HepG2 (cell line): Measurements from ENCODE around the gene PYGB. TPM values are rescaled to one million over a fixed set of nuclear protein-coding genes. Genes with fewer than 3 reads are reported as not detected.
A peak's percentile ranks its signal among the peaks of the same experiment; 100 is the strongest.

ENCODE experiments used
- ARNT2 ChIP-seq: sonication (generic); formaldehyde crosslinking; IDR thresholded peaks from 2 replicates; pipeline ENCODE4 v1.8.0; 2022; ENCODE audit warnings: mild to moderate bottlenecking, low read depth, missing genetic modification reagents, moderate library complexity
- GATAD2A ChIP-seq: IDR thresholded peaks from 2 replicates; pipeline ENCODE4 v1.6.1; 2016
- MTF1 ChIP-seq: sonication (generic); formaldehyde crosslinking; IDR thresholded peaks from 2 replicates; pipeline ENCODE4 v1.5.0; 2020; ENCODE audit warnings: missing genetic modification reagents
- NR2F6 ChIP-seq, 2 experiments: IDR thresholded peaks; 2 replicates each; pipeline ENCODE4 v1.6.1; 2016; ENCODE audit warnings: antibody characterized with exemption in 1 of 2, mild to moderate bottlenecking in 1 of 2
- PHF21A ChIP-seq: sonication (generic); formaldehyde crosslinking; IDR thresholded peaks from 2 replicates; pipeline ENCODE4 v1.5.0; 2020; ENCODE audit warnings: mild to moderate bottlenecking, missing genetic modification reagents
- PITX1 ChIP-seq: sonication (generic); formaldehyde crosslinking; IDR thresholded peaks from 2 replicates; pipeline ENCODE4 v1.5.1; 2020; ENCODE audit warnings: mild to moderate bottlenecking, missing genetic modification reagents
- PRMT3 ChIP-seq: sonication (generic); formaldehyde crosslinking; IDR thresholded peaks from 2 replicates; pipeline ENCODE4 v1.8.1; 2022; ENCODE audit warnings: low read depth, mild to moderate bottlenecking, moderate library complexity, missing genetic modification reagents, borderline replicate concordance
- TBX2 ChIP-seq: sonication (generic); formaldehyde crosslinking; IDR thresholded peaks from 2 replicates; pipeline ENCODE4 v1.5.0; 2020; ENCODE audit warnings: missing genetic modification reagents, mild to moderate bottlenecking, borderline replicate concordance
- ZNF160 ChIP-seq: sonication (generic); formaldehyde crosslinking; IDR thresholded peaks from 2 replicates; pipeline ENCODE4 v1.8.0; 2022; ENCODE audit warnings: mild to moderate bottlenecking, inconsistent platforms, missing genetic modification reagents
- ZNF44 ChIP-seq: sonication (generic); formaldehyde crosslinking; IDR thresholded peaks from 2 replicates; pipeline ENCODE4 v1.5.1; 2020; ENCODE audit warnings: mild to moderate bottlenecking, missing genetic modification reagents
- ZNF577 ChIP-seq: sonication (generic); formaldehyde crosslinking; IDR thresholded peaks from 2 replicates; pipeline ENCODE4 v1.4.0; 2020; ENCODE audit warnings: mild to moderate bottlenecking, low read depth, missing genetic modification reagents, borderline replicate concordance
- ZNF598 ChIP-seq: sonication (generic); formaldehyde crosslinking; IDR thresholded peaks from 2 replicates; pipeline ENCODE4 v1.5.1; 2020; ENCODE audit warnings: mild to moderate bottlenecking, missing genetic modification reagents, borderline replicate concordance
- ZNF780A ChIP-seq: sonication (generic); formaldehyde crosslinking; IDR thresholded peaks from 2 replicates; pipeline ENCODE4 v1.8.0; 2022; ENCODE audit warnings: mild to moderate bottlenecking, missing genetic modification reagents, moderate library complexity
- ZNF891 ChIP-seq: sonication (generic); formaldehyde crosslinking; IDR thresholded peaks from 2 replicates; pipeline ENCODE4 v1.5.0; 2020; ENCODE audit warnings: mild to moderate bottlenecking, missing genetic modification reagents
- polyA plus RNA-seq, 8 experiments: library from polyadenylated mRNA; depleted of rRNA in 3 of 8; stranded (reverse) in 7 of 8; unstranded in 1 of 8; fragments of >200 nt; fragmentation: Illumina TruSeq in 4 of 8; extraction: Trizol in 4 of 8; gene quantifications; 2 replicates each; pipeline versions ENCODE4 v1.2.1 to v1.2.3, GENCODE V29; 2011 to 2016; ENCODE audit warnings: low read depth in 4 of 8, missing spikeins in 1 of 8, mixed read lengths in 1 of 8; ENCODE audit not compliant: insufficient read depth in 1 of 8
- total RNA-seq, 5 experiments: library from RNA; depleted of rRNA; stranded (reverse); fragments of >200 nt; fragmentation: Illumina TruSeq; extraction: Trizol; gene quantifications; 2 replicates each; pipeline ENCODE4 v1.2.3, GENCODE V29; 2016; ENCODE audit warnings: low read depth in 1 of 5
- TF ChIP-seq, protein P1 (sequence below): IDR thresholded peaks from 2 replicates; pipeline ENCODE4 v1.6.1; 2012; ENCODE audit warnings: low read depth, low read length, improper control_type of control experiment
- TF ChIP-seq, protein P2 (sequence below): sonication (generic); formaldehyde crosslinking; IDR thresholded peaks from 2 replicates; pipeline ENCODE4 v1.5.1; 2020; ENCODE audit warnings: mild to moderate bottlenecking, missing genetic modification reagents, borderline replicate concordance
- TF ChIP-seq, protein P3 (sequence below): IDR thresholded peaks from 2 replicates; pipeline ENCODE4 v1.6.1; 2018; ENCODE audit warnings: missing genetic modification reagents, mild to moderate bottlenecking, missing compliant biosample characterization
- TF ChIP-seq, protein P4 (sequence below): sonication (generic); formaldehyde crosslinking; IDR thresholded peaks from 2 replicates; pipeline ENCODE4 v1.4.0; 2020; ENCODE audit warnings: mild to moderate bottlenecking, low read depth, missing genetic modification reagents

Gene PYGB
- total and polyA plus RNA-seq, 2 of the 13 experiments (the other 11 are each of a cell fraction or from before 2014, with no cell fraction given), result 24.2 to 86.3 TPM

DNA sequence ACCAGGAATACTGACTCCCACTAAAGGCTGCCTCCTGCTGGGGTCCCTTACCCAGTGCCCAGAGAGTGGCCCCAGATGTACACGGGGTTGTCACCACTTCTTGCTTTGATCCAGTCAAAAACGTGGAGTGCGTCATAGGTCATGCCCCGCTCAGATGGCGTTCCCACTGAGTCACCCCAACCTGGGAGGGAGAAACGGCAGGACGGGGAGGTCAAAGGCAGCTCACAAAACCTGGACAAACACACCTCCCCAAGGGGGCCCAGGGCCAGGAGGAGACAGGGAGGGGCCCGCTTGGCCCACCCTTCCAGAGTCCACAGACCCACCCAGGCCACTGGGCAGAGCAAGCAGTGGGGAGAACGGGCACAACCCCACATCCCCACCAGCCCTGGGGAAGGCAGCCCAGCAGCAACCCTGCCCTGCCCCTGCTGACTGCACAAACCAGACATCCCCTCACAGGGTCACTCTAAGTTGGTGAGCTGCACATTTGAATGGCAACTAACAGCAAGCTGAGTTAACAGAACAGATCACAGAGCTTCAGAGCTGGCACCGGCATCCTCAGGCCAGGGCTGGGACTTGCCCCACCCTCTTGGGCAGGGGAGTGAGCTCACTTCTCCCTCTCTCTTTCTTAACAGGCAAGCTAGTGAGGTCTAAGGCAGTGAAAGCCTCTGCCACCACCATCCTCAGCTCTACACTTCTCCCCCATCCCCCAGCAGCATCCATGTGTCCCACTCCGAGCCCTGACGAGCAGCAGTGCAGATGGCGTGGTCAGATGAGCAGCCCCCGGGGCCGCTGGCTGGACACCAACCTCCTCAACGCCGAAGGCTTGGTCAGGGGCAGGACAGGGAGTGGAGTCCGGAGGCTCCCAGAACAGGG is 61.7 kb downstream of the PYGB start (continued):
- TF ChIP-seq, protein P1, sequence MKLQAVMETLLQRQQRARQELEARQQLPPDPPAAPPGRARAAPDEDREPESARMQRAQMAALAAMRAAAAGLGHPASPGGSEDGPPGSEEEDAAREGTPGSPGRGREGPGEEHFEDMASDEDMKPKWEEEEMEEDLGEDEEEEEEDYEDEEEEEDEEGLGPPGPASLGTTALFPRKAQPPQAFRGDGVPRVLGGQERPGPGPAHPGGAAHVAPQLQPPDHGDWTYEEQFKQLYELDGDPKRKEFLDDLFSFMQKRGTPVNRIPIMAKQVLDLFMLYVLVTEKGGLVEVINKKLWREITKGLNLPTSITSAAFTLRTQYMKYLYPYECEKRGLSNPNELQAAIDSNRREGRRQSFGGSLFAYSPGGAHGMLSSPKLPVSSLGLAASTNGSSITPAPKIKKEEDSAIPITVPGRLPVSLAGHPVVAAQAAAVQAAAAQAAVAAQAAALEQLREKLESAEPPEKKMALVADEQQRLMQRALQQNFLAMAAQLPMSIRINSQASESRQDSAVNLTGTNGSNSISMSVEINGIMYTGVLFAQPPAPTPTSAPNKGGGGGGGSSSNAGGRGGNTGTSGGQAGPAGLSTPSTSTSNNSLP, result no peak
- 0 out of 2 replicates have a peak, but pooled peaks have one; percentile 46 for TF ChIP-seq ARNT2 (CRISPR knock-in tag)
- peak; percentile 55; the same call in 1 of the 2 replicates for TF ChIP-seq GATAD2A (CRISPR knock-in tag)
- no peak for TF ChIP-seq ZNF44 (CRISPR knock-in tag)
- TF ChIP-seq, protein P2, sequence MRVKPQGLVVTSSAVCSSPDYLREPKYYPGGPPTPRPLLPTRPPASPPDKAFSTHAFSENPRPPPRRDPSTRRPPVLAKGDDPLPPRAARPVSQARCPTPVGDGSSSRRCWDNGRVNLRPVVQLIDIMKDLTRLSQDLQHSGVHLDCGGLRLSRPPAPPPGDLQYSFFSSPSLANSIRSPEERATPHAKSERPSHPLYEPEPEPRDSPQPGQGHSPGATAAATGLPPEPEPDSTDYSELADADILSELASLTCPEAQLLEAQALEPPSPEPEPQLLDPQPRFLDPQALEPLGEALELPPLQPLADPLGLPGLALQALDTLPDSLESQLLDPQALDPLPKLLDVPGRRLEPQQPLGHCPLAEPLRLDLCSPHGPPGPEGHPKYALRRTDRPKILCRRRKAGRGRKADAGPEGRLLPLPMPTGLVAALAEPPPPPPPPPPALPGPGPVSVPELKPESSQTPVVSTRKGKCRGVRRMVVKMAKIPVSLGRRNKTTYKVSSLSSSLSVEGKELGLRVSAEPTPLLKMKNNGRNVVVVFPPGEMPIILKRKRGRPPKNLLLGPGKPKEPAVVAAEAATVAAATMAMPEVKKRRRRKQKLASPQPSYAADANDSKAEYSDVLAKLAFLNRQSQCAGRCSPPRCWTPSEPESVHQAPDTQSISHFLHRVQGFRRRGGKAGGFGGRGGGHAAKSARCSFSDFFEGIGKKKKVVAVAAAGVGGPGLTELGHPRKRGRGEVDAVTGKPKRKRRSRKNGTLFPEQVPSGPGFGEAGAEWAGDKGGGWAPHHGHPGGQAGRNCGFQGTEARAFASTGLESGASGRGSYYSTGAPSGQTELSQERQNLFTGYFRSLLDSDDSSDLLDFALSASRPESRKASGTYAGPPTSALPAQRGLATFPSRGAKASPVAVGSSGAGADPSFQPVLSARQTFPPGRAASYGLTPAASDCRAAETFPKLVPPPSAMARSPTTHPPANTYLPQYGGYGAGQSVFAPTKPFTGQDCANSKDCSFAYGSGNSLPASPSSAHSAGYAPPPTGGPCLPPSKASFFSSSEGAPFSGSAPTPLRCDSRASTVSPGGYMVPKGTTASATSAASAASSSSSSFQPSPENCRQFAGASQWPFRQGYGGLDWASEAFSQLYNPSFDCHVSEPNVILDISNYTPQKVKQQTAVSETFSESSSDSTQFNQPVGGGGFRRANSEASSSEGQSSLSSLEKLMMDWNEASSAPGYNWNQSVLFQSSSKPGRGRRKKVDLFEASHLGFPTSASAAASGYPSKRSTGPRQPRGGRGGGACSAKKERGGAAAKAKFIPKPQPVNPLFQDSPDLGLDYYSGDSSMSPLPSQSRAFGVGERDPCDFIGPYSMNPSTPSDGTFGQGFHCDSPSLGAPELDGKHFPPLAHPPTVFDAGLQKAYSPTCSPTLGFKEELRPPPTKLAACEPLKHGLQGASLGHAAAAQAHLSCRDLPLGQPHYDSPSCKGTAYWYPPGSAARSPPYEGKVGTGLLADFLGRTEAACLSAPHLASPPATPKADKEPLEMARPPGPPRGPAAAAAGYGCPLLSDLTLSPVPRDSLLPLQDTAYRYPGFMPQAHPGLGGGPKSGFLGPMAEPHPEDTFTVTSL, result no peak
- no peak for TF ChIP-seq TBX2 (CRISPR knock-in tag)
- TF ChIP-seq PITX1 (CRISPR knock-in tag), result no peak
- TF ChIP-seq, protein P3, sequence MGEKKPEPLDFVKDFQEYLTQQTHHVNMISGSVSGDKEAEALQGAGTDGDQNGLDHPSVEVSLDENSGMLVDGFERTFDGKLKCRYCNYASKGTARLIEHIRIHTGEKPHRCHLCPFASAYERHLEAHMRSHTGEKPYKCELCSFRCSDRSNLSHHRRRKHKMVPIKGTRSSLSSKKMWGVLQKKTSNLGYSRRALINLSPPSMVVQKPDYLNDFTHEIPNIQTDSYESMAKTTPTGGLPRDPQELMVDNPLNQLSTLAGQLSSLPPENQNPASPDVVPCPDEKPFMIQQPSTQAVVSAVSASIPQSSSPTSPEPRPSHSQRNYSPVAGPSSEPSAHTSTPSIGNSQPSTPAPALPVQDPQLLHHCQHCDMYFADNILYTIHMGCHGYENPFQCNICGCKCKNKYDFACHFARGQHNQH (CRISPR knock-in tag), result peak; percentile 74; the same call in 1 of the 2 replicates
- TF ChIP-seq PRMT3, result no peak
- no peak for TF ChIP-seq ZNF577 (CRISPR knock-in tag)
- TF ChIP-seq, protein P4, sequence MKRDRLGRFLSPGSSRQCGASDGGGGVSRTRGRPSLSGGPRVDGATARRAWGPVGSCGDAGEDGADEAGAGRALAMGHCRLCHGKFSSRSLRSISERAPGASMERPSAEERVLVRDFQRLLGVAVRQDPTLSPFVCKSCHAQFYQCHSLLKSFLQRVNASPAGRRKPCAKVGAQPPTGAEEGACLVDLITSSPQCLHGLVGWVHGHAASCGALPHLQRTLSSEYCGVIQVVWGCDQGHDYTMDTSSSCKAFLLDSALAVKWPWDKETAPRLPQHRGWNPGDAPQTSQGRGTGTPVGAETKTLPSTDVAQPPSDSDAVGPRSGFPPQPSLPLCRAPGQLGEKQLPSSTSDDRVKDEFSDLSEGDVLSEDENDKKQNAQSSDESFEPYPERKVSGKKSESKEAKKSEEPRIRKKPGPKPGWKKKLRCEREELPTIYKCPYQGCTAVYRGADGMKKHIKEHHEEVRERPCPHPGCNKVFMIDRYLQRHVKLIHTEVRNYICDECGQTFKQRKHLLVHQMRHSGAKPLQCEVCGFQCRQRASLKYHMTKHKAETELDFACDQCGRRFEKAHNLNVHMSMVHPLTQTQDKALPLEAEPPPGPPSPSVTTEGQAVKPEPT, result no peak; the same call in 1 of the 2 replicates
- TF ChIP-seq MTF1 (CRISPR knock-in tag), result no peak
- peak; percentile 89 for TF ChIP-seq NR2F6 (IDR thresholded peaks at IDR 0.05)
- peak; percentile 92 for TF ChIP-seq NR2F6 (CRISPR knock-in tag; IDR thresholded peaks at IDR 0.05)
- no peak for TF ChIP-seq ZNF160 (CRISPR knock-in tag)
- TF ChIP-seq ZNF891, result 0 out of 2 replicates have a peak, but pooled peaks have one; percentile 21
- 0 out of 2 replicates have a peak, but pooled peaks have one; percentile 11 for TF ChIP-seq ZNF598 (CRISPR knock-in tag)
- no peak for TF ChIP-seq ZNF780A
- 0 out of 2 replicates have a peak, but pooled peaks have one; percentile 35 for TF ChIP-seq PHF21A (CRISPR knock-in tag)
